ENCODE measurements around the gene PI4K2A.
"Not testable (repeated sequence)": the region's sequence is repeated elsewhere in the genome, so short reads cannot be mapped to it uniquely, and the experiment has no call there.

Gene PI4K2A

DNA sequence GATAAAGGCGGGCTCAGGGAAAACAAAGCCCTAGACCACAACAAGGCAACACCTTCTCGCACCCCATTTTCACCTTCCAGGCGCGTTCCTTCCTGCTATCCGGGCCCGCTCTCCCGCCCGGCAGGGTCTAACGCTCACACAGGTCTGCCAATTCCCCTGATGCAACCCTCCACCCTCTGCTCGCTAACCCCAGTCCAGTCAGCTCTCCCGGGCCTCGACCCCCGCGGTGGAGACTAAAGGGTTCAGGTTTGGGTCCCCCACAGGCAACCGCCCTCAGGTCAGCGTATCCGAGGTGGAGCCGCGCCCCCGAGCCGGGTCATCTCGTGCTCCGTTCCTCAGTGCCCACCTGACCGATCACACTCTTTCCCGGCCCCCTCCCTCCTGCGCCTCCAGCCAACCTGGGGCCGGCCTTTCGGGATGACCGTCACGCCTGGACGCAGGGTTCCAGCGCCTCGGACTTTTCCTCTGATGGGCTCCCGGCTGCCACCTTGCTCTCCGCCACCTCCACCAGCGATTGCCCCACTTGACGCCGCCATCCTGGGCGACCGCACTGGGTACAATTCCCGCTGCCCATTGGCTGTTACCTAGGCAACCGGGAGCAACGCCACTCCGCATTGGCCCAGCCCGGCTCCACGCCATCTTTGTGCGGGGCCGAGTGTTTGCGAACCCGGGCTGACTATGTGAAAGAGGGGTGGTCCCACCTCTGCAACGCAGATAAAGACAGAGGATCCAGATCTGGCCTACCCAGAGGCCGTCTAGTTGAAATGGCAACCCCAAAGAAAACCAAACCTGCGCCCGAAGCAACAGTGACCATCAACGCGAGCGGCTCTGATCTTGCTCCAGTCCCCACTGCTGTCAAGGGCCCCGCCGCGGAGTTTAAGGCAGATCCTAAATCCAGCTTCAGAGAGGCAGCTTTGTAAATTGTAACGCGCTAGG lies 7.3 kb upstream of the PI4K2A start, which contains the start of gene MORN4:
MORN4 (minus strand) TSS at position 552 of the 936 bp plus-strand sequence. CDS start 13,847 bp downstream, outside the sequence.
- peak; percentile 70 for DNase-seq

DNA sequence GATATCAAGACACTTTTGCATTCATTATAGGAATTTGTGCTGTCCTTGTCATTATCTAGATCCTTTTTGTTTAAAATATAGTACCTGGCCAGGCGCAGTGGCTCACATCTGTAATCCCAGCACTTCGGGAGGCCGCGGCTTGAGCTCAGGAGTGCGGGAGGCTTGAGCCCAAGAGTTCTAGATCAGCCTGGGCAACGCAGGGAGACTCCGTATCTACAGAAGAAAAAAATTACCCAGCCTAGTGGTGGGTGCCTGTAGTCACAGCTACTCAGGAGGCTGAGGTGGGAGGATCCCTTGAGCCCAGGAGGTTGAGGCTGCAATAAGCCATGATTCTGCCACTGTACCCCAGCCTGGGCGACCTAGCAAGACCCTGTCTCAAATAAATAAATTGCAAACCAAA lies 6.5 kb upstream of the PI4K2A start:
- DNase-seq = no peak

DNA sequence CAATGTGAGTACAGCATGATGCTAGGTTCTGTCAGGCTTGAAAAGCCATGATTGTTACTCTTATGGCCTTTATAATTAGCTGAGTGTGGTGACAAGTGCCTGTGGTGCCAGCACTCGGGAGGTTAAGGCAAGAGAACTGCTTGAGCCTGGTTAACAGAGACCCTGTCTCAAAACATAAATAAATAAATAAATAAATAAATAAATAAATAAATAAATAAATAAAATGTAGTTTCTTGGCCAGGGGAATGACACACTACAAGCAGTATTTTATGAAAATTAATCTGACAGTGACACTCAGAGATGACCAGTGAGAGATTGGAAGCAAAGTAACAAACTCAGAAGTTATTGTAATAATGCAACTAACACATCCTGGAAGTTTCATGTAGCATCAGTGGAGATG lies 4.9 kb upstream of the PI4K2A start:
- DNase-seq = no peak

DNA sequence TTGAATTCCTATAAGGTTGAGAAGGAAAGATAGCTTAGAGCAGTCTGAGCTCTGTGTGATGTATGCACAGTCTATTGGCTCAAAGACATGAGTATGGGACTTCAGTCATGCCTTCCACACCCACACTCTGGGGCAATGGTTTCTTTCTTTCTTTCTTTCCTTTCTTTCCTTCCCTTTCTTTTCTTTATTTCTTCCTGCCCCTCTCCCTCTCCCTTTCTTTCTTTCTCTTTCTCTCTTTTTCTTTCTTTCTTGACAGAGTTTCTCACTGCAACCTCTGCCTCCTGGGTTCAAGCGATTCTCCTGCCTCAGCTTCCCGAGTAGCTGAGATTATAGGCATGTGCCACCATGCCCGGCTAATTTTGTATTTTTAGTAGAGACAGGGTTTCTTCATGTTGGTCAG lies 1.4 kb upstream of the PI4K2A start:
- not testable (repeated sequence) for DNase-seq

DNA sequence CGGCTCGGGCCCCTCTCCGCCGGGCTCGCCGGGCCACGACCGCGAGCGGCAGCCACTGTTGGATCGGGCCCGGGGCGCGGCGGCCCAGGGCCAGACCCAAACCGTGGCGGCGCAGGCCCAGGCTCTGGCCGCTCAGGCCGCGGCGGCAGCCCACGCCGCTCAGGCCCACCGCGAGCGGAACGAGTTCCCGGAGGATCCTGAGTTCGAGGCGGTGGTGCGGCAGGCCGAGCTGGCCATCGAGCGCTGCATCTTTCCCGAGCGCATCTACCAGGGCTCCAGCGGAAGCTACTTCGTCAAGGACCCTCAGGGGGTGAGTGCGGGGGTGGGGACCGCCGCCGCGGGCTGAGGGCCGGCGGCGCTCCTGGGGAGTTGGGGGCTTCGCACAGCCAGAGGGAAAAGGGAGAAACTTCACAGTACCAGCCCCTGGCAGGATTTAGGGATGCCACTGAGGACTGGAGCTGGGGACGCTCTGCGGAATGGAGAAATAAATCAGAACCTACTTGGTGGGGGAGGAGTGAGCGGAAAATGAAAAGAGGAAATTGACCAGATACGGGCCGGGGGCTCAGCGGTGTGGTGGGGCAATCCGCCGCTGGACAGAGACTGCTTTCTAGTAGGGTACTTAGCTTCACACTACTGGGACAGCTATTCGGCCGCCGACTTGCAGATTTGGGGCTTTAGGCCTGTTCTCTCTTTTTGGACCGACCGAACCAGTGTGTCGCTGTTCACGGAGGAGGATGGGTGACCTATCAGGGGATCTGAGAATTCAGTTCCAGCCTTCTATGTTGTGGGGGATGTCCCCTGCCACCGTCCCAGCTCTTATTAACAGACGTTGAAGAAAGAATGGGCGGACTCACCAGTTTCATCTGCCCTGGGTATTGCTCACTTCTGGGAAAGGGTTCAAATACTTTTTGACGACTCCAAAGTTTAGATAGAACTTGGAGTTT lies 669 bp downstream of the PI4K2A start:
- DNase-seq = no peak

DNA sequence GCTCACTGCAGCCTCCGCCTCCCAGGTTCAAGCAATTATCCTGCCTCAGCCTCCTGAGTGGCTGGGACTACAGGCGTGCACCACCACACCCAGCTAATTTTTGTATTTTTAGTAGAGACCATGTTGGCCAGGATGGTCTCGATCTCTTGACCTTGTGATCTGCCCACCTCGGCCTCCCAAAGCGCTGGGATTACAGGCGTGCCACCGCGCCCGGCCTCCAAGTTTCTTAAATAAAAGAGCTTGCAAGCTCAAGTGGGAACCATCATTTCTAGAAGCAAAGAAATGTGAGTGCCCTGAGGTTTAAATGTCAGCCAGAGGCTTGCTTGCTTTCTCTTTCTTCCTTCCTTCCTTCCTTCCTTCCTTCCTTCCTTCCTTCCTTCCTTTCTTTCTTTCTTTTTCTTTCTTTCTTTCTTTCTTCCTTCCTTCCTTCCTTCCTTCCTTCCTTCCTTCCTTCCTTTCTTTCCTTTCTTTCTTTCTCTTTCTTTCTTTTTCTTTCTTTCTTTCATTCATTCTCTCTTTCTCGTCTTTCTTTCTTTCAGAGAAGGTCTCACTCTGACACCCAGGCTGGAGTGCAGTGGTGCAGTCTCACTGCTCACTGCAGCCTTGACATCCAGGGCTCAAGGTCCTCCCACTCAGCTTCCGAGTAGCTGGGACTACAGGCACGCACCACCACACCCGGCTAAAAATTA lies 2.1 kb downstream of the PI4K2A start:
- not testable (repeated sequence) for DNase-seq

DNA sequence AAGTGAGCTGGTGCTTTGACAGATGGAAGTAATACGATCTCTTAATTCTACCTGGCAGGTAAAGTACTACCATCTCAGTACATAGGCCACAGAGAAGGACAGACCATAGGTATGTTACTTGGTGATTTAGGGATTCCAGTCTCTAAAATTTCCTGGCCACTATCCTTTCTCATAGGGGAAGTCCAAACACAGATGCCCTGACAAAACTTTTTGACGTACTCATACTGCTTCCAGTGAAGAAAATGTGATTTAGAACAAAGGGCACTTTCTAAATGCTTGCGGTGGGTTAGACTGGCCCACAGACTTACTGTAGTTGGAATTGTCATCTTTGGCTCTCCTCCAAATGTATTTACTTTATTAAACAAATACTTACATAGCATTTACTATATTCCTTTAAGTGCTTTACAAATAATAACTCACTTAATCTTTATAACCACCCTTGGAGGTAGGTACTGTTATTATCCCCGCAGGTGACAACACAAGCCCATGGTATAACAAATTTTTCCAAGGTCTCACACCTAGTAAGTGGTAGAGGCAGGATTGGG lies 3.0 kb downstream of the PI4K2A start:
- no peak for DNase-seq

DNA sequence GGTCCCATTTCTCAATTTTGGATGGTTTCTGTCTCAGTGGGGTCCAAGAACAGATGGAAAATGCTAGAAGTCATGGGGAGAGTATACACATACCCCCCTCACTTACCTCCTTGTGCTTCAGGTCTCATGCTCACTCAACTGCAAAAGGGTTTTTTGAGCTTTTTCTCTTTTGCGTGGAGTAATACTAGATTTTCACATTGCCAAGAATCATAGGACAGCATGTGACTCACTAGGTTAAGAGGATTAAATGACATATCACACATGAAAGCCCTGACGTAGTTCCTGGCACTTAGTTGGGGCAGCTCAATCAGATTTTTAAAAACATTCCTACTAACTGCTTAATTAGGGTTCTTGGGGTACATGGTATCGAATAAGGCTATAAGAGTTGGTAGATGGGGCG lies 4.5 kb downstream of the PI4K2A start:
- no peak for DNase-seq

DNA sequence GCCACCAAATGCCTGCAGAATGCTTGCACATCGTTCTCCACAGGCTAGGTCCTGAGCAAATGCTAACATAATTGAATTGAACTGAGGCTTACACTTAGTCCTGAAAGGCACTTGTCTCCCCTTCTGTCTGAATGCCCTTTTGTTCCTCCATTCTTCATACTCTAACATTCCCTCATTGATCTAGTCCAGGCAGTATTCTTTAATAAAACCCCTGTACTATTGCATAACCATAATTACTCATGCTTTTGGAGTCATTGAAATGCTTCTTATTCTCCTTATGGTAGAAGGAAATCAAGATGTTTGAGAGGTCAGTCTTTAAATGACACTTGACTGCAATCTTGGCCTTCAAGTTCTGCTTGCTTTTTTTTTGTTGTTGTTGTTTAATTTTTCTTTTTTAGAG lies 7.1 kb downstream of the PI4K2A start:
- DNase-seq = no peak

DNA sequence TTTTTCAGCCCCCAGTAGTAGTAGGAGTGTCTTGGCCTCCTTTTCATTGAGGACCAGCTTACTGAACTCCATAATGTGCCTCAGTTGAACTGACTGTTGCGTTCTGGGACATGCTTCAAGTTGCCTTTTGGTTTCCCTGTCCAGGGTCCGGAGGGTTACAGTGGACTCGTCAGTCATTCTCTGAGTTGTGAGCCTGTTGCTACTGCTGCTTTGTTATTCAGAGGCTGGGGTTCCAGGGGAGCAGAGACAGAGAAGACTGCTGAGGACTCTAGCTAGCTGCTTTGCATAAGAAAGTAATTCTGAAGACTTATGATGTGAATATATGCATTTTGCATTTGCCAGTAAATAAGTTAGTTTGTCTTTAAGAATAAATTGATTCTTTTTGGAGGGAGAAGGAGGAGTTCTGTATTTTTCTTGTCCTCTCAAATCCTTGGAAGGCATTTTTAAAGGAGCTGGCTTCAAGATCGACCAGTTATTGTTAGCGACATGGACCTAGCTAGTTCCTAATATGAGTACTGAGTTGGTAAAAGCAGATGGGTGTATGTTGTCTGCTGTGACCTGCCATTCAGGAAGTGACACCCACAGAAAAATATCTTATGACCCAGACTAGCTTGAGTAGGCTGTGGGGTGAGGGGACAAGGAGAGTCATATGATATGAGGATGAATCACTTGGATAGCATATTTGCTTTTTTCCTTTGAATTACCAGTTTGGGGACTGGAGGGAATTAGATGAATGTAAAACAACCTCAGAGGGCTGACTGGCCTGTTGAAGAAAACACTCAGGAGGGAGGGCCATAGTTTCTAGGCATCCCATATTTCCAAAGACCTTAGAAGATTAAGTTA lies 8.3 kb downstream of the PI4K2A start:
- DNase-seq = no peak

DNA sequence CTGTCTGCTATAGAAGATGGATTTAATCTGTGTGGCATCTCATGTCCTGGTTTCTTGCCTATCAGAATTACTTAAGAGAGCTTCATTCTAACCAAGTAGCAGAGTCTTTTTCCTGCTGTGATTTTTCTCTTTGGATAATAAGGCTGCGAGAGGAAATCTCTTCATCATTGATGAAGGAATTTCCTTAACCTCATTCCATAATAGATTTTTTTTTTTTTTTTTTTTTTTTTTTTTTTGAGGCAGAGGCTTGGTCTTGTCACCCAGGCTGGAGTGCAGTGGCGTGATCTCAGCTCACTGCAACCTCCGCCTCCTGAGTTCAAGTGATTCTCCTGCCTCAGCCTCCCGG lies 8.9 kb downstream of the PI4K2A start:
- not testable (repeated sequence) for DNase-seq

DNA sequence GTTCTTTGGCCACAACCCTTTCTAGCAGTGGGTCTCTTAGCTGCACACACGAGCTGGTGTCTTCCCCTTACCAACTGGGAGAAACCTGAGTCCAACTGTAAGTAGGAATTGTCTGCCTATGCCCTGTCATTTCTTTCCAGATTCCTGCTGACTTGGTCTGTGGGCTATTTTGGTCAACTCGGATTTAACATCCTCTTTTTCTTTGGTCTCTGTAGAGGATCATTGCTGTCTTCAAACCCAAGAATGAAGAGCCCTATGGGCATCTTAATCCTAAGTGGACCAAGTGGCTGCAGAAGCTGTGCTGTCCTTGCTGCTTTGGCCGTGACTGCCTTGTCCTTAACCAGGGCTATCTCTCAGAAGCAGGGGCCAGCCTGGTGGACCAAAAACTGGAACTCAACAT lies 10.3 kb downstream of the PI4K2A start:
- no peak for DNase-seq

DNA sequence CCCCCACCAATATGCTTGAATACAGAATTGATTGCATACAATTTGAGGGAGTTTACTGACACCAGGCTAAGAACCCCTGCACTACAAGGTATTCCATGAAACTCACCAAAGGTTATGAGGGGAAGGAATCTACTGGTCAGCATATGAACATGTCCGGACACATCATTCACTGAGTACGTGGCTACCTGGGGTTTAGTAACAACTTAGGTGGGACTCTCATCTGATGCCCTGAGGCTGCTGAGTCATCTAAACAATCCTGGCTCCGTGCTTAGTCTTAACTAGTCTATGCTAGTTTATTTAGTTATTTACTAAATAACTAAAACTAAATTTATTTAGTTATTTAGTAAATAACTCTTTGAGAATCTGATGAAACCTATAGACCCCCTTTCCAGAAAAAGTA lies 11.3 kb downstream of the PI4K2A start:
- no peak for DNase-seq

DNA sequence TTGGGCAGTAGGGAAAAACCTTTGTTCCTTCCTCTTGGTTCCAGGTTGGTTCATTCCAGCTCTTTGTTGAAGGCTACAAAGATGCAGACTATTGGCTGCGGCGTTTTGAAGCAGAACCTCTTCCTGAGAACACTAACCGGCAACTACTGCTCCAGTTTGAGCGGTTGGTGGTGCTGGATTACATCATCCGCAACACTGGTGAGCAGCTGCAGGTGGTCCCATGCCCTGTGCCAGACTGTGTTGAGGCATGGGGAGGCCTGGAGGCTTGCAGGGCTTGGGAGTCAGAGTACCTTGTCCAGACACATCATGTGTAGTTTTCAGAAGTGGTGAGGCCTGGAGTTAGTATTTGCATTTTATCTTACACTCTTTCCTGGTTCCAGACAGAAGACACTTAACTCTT lies 16.3 kb downstream of the PI4K2A start:
- no peak for DNase-seq

DNA sequence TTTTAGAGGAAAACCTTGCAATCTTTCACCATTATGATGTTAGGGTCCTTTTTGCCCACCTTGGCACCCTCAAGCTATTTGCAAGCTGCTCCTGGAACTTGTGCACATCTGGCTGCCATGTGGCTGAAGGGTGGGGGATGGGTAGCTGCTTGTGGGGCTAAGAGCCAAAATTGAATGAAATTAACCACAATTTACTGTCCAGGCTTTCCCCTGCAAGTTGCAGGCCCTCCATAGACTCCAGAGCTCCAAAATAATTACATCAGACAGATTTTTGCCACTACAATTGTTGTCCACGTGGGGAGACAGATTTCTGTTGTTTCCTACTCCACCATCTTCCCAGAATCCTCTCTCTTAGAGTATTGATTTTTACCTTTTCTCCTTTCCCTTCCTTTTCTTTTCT lies 19.1 kb downstream of the PI4K2A start:
- DNase-seq = no peak

DNA sequence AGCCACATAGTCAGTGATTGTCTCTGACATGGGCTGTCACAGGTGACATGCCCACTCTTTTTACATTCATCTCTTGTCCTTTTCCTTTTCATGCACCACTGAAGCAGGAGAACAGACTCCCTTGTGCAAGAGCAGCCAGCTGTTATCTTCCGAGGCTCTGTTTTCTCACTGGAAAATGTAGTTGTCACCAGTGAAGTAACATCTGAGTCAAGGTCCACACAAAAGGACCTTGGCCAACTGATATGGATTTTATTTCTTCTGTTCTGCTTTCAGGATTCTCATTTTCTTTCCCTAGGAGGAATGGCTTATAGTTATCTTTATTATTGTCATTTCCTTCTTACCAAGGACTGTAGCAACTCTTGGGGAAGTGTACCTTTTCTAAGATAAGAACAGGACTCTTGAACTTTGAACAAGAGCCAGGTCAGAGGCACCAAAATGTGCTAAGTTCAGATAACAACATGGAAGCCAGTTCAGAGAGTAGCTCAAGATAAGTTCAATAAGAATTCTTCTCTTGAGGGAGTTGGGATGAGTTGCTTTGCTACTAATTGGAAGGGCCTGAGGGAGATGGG lies 23.9 kb downstream of the PI4K2A start:
- DNase-seq = no peak

DNA sequence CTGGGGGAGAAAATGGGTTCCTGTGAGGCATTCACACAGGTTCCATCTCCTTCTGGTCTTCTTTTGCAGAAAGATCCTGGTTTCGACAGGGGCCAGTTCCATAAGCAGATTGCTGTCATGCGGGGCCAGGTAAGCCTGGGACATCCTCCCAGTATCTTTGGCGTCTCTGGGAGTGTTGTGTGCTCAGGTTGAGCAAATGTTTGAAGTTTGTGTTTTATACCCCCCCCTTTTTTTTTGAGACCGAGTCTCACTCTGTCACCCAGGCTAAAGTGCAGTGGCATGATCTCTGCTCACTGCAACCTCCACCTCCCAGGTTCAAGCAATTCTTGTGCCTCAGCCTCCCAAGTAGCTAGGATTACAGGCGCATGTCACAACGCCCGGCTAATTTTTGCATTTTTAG lies 26.5 kb downstream of the PI4K2A start:
- no peak for DNase-seq

DNA sequence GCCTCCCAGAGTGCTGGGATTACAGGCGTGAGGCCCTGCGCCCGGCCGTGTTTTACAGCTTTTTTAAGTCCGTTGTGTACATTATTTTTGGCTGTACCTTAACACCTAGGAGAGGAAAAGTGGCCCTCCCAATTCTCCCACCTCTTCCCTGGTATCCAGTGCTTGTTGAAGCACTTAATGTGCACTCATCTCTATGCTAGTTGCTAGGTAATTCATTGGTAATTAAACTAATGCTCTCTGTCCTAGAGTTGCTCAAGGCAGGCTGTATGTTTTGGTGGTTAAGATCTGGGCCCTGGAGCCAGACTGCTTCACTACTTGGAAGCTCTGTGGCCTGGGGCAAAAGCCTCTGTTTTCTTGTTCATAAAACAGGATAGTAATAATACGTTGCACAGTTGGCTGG lies 27.0 kb downstream of the PI4K2A start:
- no peak for DNase-seq

DNA sequence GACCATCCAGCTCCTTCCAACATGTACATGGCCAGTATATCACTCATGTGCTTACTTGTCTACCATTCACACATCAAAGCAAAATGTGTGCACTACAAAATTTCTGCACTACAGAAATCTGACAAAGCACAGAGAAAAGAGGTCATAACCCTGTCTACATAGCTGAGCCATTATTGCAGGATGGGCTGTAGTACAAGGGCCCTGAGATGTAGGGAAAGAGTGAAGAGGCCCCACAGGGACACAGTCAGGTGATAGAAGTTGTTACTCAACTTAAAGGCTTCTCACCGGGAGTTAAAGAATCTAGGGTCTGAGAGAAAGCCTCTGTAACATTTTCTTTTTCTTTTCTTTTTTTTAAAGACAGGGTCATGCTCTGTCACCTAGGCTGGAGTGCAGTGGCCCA lies 29.1 kb downstream of the PI4K2A start:
- DNase-seq = no peak

DNA sequence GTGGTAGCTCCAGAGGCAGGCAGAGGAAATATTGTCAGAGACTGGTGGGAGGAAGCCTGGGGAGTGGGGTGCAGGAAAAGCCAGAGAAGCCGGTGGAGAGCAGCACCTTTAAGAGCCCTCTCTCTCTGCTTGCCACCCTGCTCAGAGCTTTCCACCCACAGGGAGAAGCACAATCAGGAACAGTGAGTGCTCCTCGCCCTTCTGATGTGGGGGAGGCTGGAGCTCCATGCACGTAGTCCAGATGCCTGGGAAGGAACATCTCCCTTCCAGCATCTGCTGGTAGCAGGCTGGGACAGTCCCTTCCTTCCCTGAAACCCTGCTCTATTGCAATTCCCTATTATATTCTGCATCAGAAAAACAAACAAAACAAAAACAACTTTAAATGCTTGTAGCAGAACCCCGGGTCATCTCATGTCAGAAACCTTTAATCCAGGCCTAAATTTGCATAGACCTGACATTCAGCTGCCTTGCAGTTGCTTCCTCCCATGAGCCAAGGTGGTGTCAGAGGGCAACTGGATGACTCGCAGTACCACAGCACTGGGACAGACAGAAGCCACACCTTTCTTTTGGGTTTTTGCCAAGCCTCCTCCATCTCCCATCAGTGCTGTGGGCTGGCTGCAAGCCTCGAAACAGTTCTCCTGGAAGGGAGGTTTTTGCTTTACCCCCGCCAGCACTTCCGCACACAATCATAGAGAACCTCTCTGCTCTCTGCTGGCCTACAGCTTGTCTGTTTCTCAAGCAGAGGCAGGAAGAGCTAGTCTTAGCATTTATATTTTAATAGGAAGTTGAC lies 33.5 kb downstream of the PI4K2A start:
- no peak for DNase-seq

DNA sequence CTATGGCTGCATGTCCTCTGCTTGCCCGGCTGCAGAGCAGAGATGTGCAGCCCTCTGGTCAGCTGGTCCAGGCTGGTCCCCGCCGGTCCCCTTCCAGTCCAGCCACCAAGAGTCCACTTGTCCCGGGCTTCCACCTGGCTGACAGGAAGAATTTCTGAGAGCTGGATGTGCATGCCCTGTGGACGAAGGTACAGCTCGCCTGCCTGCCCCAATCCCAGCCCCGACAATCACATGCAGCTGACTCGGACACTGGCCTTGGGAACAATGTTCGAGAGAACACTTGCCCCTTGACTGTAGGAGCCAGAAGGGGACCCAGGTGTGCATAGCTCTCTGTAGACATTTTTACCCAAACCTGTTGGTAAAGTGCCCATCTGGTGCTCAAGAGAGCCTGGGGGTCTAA lies 34.8 kb downstream of the PI4K2A start:
- DNase-seq = no peak

Data from NCI-H526 treated with DMSO at 0.1 percent for 48 hours (cell line).